HG03280 (cell line): ENCODE data around the gene CYP2U1.
A peak's percentile ranks its signal among the peaks of the same experiment; 100 is the strongest.
"Not testable (repeated sequence)": the region's sequence is repeated elsewhere in the genome, so short reads cannot be mapped to it uniquely, and the experiment has no call there.

Source experiments
- ATAC-seq: cut with Tn5 transposase; IDR thresholded peaks from one replicate; pipeline ENCODE4 v1.9.1; 2021; ENCODE audit warnings: mild to moderate bottlenecking, moderate library complexity; ENCODE audit not compliant: unreplicated experiment

CYP2U1 gene

DNA sequence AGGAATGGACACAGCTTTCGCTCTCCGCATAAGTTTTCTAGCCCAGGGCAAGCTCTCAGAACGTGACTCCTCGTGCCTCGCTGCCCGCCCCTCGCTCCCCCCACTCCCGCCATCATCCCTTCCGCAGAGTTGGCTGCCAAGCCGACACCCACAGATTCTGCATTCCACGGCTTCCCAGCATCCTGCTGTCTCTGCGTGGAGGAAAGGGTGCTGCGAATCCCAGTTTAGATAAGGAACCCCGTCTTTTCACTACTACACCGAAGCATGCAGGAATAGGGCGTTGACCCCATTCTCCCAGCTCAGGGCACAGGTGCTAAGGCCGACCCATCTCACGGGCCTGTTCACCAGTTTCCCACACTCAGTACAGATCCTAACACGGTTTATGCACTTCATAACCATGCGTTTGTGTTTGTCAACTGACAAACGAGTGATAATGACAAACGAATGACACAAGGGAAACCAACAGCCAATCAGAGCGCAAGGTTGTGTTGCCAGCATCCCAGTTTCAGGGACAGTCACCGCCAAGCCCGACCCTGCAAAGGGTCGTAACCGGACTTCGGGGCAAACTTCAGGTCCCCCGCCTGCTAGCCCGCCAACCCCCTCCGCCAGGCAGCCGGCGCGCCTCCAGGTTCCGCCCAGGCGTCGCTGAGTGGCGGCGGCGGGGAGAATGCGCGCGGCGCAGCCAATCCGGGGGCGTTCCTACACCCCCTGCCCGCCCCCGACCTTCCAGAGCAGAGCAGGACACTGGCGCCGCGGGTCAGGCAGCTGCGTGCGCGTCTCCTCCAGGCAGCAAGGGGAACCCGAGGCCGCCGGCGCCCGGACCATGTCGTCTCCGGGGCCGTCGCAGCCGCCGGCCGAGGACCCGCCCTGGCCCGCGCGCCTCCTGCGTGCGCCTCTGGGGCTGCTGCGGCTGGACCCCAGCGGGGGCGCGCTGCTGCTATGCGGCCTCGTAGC lies at the start of gene CYP2U1:
Gene CYP2U1 (plus strand): TSS at position 729 of the 954 bp plus-strand sequence. CDS start 95 bp downstream, at position 824.
- peak; percentile 93 for ATAC-seq

- no peak for ATAC-seq
These were observed 45.5 kb upstream of the CYP2U1 start for GRCh38 chr4:107885865-107886264.

- no peak for ATAC-seq
These were observed 43.1 kb upstream of the CYP2U1 start for GRCh38 chr4:107888237-107888636.

- ATAC-seq = no peak
These were observed 40.6 kb upstream of the CYP2U1 start for GRCh38 chr4:107890779-107891178.

GRCh38 chr4:107891299-107891698 lies 40.0 kb upstream of the CYP2U1 start:
- no peak for ATAC-seq

DNA sequence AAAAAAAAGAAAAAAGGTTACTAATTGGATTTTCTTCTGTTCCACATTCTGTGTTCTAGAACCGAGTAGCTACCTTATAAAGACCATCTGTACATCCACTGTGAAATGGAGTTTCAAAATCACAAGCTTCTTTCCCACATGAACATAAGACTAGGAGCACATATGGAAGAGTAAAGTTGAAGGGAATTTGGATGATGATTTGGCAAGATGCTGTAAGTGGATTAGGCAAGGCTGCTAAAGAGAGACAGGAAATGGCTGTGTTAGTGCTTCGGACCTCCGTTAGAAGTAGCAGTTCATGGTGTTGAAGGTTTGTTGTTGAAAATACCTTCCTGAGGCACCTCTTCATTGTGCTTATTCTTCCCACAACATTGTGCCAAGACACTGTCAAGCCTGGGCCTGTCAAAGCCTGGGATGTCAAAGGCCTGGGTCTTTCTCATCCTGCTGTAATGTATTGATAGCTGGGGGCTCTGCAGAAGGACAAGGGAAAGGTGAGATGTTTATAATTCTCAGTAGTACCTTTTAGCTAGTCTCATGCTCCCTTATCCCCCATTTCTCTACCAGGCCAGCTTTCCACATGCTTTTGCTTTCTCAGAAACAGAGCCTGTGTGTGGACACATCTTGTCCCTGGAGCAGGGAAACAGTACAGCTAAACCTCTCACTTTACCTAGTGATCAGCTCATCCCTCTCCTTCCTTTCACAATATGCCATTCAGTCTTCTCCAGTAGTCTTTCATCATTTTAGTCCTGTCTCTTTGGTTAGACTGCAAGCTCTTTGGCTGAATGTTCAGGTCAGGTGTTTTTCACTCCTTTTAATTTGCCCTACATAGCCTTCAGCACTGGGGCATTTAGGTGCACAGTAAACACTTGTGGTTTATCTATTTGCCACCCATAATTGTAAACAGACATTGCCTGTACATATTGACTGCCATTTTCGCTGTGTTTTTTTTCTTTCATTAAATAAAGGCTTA lies 37.9 kb upstream of the CYP2U1 start:
- no peak for ATAC-seq

- no peak for ATAC-seq
These were observed 37.2 kb upstream of the CYP2U1 start for GRCh38 chr4:107894138-107894603.

- no peak for ATAC-seq
These were observed 35.1 kb upstream of the CYP2U1 start for GRCh38 chr4:107896158-107896645.

DNA sequence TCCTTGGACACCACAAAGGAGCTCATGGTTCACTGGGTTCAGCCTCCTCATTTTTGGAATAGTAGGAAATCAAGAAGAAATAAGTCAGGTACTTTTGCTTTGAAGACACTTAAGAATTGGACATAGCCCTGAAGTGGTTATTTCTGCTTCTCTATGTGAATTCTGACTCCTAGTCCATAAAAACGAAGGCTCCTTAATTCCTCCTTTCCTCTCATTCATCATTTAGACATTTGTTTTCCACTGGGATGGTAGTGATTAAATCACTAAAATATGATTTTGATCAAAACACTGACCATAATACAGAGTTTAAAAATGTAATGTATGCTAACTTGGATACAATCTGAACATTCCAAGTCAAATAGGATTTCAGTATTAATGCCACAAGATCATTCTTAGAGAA lies 34.7 kb upstream of the CYP2U1 start:
- ATAC-seq = no peak

GRCh38 chr4:107897823-107898222 lies 33.5 kb upstream of the CYP2U1 start:
- no peak for ATAC-seq

DNA sequence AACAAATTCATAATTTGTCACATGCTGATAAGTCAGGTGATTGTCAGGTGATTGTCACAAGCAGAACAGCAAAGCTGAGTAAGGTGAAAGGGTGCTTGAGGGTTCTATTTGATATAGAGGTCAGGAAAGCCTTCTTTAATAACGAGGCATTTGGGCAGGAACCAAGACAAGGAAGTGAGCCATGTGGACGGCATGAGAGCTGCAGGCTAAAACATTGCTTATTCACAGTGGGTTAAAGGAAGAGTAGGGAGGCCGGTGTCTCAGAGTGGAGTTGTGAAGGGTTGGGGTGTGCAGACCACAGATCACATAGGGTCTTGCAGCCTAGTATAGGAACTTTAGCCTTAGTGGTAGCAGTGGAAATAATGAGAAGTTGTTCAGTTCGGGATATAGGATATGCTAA lies 31.3 kb upstream of the CYP2U1 start:
- no peak for ATAC-seq

DNA sequence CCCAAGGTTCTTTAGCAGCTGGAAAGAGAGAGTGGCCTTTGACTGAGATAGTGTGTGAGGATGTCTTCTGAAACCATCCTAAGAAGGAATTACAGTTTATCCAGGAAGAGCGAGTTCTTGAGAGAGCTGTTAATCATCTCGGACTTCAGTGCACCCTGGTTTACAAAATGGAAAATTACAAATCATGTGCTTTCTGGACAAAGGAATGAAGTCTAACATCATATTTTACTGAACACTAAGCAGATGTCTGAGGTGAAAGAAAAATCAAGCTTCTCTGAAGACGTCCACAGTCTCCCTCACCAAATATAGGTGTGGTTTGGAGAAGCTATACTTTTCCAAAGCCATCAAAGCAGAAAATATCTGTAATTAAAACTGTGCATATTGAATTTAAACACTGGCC lies 30.8 kb upstream of the CYP2U1 start:
- ATAC-seq = no peak

GRCh38 chr4:107901213-107901934 lies 30.0 kb upstream of the CYP2U1 start:
- ATAC-seq = no peak

- ATAC-seq = no peak
These were observed 28.6 kb upstream of the CYP2U1 start for GRCh38 chr4:107902715-107903114.

- not testable (repeated sequence) for ATAC-seq
These were observed 26.3 kb upstream of the CYP2U1 start for GRCh38 chr4:107905082-107905481.

GRCh38 chr4:107906458-107907100 lies 24.8 kb upstream of the CYP2U1 start:
- no peak for ATAC-seq

DNA sequence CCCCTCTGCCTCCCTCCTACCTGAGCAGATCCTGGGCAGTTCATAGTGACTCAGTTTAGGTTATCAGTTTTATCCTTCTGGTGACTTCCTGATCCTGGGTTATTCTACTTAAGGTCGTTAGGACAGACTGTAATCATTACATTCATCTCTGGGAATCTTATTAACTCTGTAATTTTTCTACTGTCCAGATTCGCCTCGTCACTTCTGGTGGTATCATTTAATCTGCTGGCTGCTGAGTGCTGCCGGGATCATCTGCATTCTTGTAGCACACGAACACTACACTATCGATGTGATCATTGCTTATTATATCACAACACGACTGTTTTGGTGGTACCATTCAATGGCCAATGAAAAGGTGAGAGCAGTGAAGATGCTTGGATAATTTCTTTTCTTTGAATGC lies 23.0 kb upstream of the CYP2U1 start:
- no peak for ATAC-seq

DNA sequence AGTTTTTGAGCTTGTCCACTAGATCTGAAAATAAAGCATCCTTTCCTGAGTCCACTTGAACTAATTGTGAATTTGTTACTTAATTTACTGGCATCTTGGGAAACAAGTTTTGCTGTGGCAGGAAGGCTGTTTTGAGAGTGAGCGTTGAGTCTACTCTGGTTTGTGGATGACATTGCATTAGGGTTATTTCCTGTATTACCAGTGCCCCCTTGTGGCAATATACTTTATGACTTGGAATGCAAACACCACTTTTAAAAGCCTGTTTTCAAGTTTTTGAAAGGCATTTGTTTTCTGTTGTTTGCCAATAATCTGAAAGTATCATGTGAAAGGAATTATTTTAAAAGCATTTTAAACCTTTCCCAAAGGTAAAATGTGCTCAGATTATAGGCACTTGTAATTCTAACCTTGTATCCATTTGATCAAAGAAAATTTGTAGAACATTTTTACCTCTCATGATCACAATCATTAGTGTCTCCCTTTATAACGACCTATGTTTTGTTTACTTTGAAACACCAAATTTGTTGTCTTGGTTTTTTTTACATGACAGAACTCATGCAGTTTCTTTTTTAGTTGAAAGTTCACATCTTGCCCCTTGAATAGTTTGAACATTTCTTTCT lies 18.0 kb upstream of the CYP2U1 start:
- peak; percentile 90 for ATAC-seq

DNA sequence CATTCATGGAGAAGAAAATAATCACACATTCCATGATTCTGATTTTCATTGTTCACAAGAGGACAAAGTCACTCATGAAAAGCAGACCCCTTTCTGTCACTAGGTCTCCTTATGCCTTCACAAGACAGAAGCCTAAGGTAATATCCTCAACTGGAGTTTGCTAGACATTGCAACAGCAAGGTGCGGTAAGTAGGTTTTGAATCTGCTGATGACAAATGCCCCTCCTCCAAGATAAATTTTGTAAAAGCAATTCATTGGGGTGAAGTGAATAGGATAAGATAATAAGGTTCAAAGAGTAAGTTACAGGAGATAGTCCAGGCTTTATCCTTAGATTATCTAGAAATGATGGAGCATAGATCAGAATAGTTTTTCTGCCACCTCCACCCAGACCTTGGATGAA lies 16.1 kb upstream of the CYP2U1 start:
- no peak for ATAC-seq

- ATAC-seq = no peak
These were observed 14.7 kb upstream of the CYP2U1 start for GRCh38 chr4:107916623-107917022.
